ENCODE data around the gene ILDR2. TPM values are rescaled to one million over a fixed set of nuclear protein-coding genes. Genes with fewer than 3 reads are reported as not detected.

ILDR2 gene
- total RNA-seq, 1 experiment from 2014 or later, result 0.69 TPM

GRCh38 chr1:166951050-166951449 is 24.3 kb downstream of the ILDR2 start:
- Histone ChIP-seq H3K27me3 (no peaks in the 10 kb centered on the region), H3K27ac (no peak overlapping the region), H3K4me3 (no peak overlapping the region), H3K36me3 (no peaks in the 10 kb centered on the region), H3K4me1 (peaks cover 12% of the 10 kb centered on the region; the same call in 1 of the 2 replicates), H3K9me3 (replicated peaks) (no peaks in the 10 kb centered on the region)
- no peak for DNase-seq

- H3K4me3 ChIP-seq, result no peak overlapping the region
- DNase-seq, result no peak
- H3K27me3 ChIP-seq, result no peaks in the 10 kb centered on the region
- H3K36me3 ChIP-seq, result no peaks in the 10 kb centered on the region
- no peaks in the 10 kb centered on the region for H3K9me3 ChIP-seq (replicated peaks)
- no peak overlapping the region for H3K27ac ChIP-seq
- H3K4me1 ChIP-seq, result peaks cover 12% of the 10 kb centered on the region; the same call in 1 of the 2 replicates
These were observed 25.2 kb downstream of the ILDR2 start for GRCh38 chr1:166950156-166950555.

GRCh38 chr1:166948856-166949350 is 26.4 kb downstream of the ILDR2 start:
- no peaks in the 10 kb centered on the region for H3K27me3 ChIP-seq

GRCh38 chr1:166947398-166948043 is 27.8 kb downstream of the ILDR2 start:
- Histone ChIP-seq H3K4me3 (peak overlapping the region; percentile 39), H3K27ac (no peak overlapping the region), H3K4me1 (peaks cover 16% of the 10 kb centered on the region), H3K36me3 (no peaks in the 10 kb centered on the region), H3K27me3 (no peaks in the 10 kb centered on the region), H3K9me3 (replicated peaks) (no peaks in the 10 kb centered on the region)
- DNase-seq, result peak; percentile 67 to 71

More at GRCh38 chr1:166948856-166949350, 26.4 kb downstream of the ILDR2 start:
- H3K27ac ChIP-seq, result no peak overlapping the region
- no peaks in the 10 kb centered on the region for H3K36me3 ChIP-seq
- no peaks in the 10 kb centered on the region for H3K9me3 ChIP-seq (replicated peaks)
- H3K4me3 ChIP-seq, result no peak overlapping the region
- DNase-seq, result no peak
- peaks cover 18% of the 10 kb centered on the region for H3K4me1 ChIP-seq

- Histone ChIP-seq H3K27me3 (no peaks in the 10 kb centered on the region), H3K4me1 (peaks cover 9% of the 10 kb centered on the region), H3K9me3 (replicated peaks) (no peaks in the 10 kb centered on the region), H3K4me3 (no peak overlapping the region), H3K36me3 (no peaks in the 10 kb centered on the region), H3K27ac (no peak overlapping the region)
- DNase-seq, result no peak
These were observed 31.0 kb downstream of the ILDR2 start for GRCh38 chr1:166944186-166944967.

- DNase-seq, result no peak
- Histone ChIP-seq H3K4me3 (no peak overlapping the region), H3K27ac (no peak overlapping the region)
These were observed 35.5 kb downstream of the ILDR2 start for GRCh38 chr1:166939741-166940375.

GRCh38 chr1:166937962-166938361 is 37.4 kb downstream of the ILDR2 start:
- Histone ChIP-seq H3K4me1 (no peaks in the 10 kb centered on the region), H3K9me3 (replicated peaks) (no peaks in the 10 kb centered on the region), H3K36me3 (no peaks in the 10 kb centered on the region), H3K27ac (no peak overlapping the region), H3K4me3 (no peak overlapping the region), H3K27me3 (no peaks in the 10 kb centered on the region)
- DNase-seq, result no peak

More at GRCh38 chr1:166939741-166940375, 35.5 kb downstream of the ILDR2 start:
- Histone ChIP-seq H3K36me3 (no peaks in the 10 kb centered on the region), H3K4me1 (peaks cover 7% of the 10 kb centered on the region; the same call in 1 of the 2 replicates), H3K27me3 (no peaks in the 10 kb centered on the region), H3K9me3 (replicated peaks) (no peaks in the 10 kb centered on the region)

GRCh38 chr1:166937329-166937728 is 38.0 kb downstream of the ILDR2 start:
- no peak for DNase-seq
- Histone ChIP-seq H3K9me3 (replicated peaks) (no peaks in the 10 kb centered on the region), H3K27me3 (no peaks in the 10 kb centered on the region), H3K27ac (no peak overlapping the region), H3K4me3 (no peak overlapping the region), H3K36me3 (no peaks in the 10 kb centered on the region), H3K4me1 (no peaks in the 10 kb centered on the region)

- Histone ChIP-seq H3K36me3 (no peaks in the 10 kb centered on the region), H3K9me3 (replicated peaks) (no peaks in the 10 kb centered on the region), H3K27ac (no peak overlapping the region), H3K27me3 (no peaks in the 10 kb centered on the region), H3K4me1 (no peaks in the 10 kb centered on the region), H3K4me3 (no peak overlapping the region)
- no peak for DNase-seq
These were observed 41.7 kb downstream of the ILDR2 start for GRCh38 chr1:166933633-166934032.

- no peaks in the 10 kb centered on the region for H3K27me3 ChIP-seq
- H3K27ac ChIP-seq, result no peak overlapping the region
- H3K4me3 ChIP-seq, result no peak overlapping the region
- H3K9me3 ChIP-seq (replicated peaks), result no peaks in the 10 kb centered on the region
- no peaks in the 10 kb centered on the region for H3K36me3 ChIP-seq
- no peak for DNase-seq
- H3K4me1 ChIP-seq, result no peaks in the 10 kb centered on the region
These were observed 42.2 kb downstream of the ILDR2 start for GRCh38 chr1:166933140-166933539.

- Histone ChIP-seq H3K36me3 (no peaks in the 10 kb centered on the region), H3K4me3 (no peak overlapping the region), H3K4me1 (peaks cover 11% of the 10 kb centered on the region; the same call in 1 of the 2 replicates), H3K27me3 (no peaks in the 10 kb centered on the region), H3K27ac (no peak overlapping the region), H3K9me3 (replicated peaks) (no peaks in the 10 kb centered on the region)
- DNase-seq, result no peak
These were observed 45.4 kb downstream of the ILDR2 start for GRCh38 chr1:166929911-166930310.

GRCh38 chr1:166927701-166928100 is 47.6 kb downstream of the ILDR2 start:
- Histone ChIP-seq H3K36me3 (no peaks in the 10 kb centered on the region), H3K4me3 (no peak overlapping the region), H3K27ac (no peak overlapping the region), H3K27me3 (no peaks in the 10 kb centered on the region), H3K9me3 (replicated peaks) (no peaks in the 10 kb centered on the region), H3K4me1 (peaks cover 11% of the 10 kb centered on the region; the same call in 1 of the 2 replicates)
- no peak for DNase-seq

GRCh38 chr1:166925810-166926478 is 49.4 kb downstream of the ILDR2 start:
- Histone ChIP-seq H3K9me3 (replicated peaks) (no peaks in the 10 kb centered on the region), H3K4me3 (no peak overlapping the region), H3K27me3 (no peaks in the 10 kb centered on the region), H3K27ac (peak overlapping the region; percentile 21), H3K36me3 (no peaks in the 10 kb centered on the region), H3K4me1 (peaks cover 11% of the 10 kb centered on the region; the same call in 1 of the 2 replicates)
- DNase-seq, result peak; percentile 14 to 18

GRCh38 chr1:166924823-166925541 is 50.4 kb downstream of the ILDR2 start:
- no peaks in the 10 kb centered on the region for H3K9me3 ChIP-seq (replicated peaks)
- no peaks in the 10 kb centered on the region for H3K36me3 ChIP-seq
- H3K27ac ChIP-seq, result no peak overlapping the region
- H3K4me3 ChIP-seq, result no peak overlapping the region
- H3K4me1 ChIP-seq, result peaks cover 11% of the 10 kb centered on the region; the same call in 1 of the 2 replicates
- no peak for DNase-seq
- no peaks in the 10 kb centered on the region for H3K27me3 ChIP-seq
